K562 (cell line): ENCODE measurements around the gene TENT5A. TPM values are rescaled to one million over a fixed set of nuclear protein-coding genes. Genes with fewer than 3 reads are reported as not detected.

ENCODE experiments used
- ATAC-seq: fragments of 200-7000 bp; cut with Tn5 transposase; 3 replicates; pipeline ENCODE4 v1.9.1; 2020; ENCODE audit warnings: moderate library complexity
- BruUV-seq: library from RNA; stranded (reverse); fragments of 400-500 nt; replicated peaks from 2 replicates; lab custom pipeline; 2021; lab: Mats Ljungman, UMichigan
- CTCF ChIA-PET: fragments of 300-600 bp; formaldehyde crosslinking; extraction: SDS; loops from one replicate; lab custom pipeline; 2021; ENCODE audit warnings: low intra/inter-chr PET ratio; lab: Yijun Ruan, JAX
- POLR2A ChIA-PET: fragments of 300-600, 350-650 bp; sonication (Branson Sonifier 250); formaldehyde crosslinking; extraction: SDS; loops from one replicate; lab custom pipeline; 2021; ENCODE audit warnings: antibody characterized with exemption, inconsistent platforms; lab: Yijun Ruan, JAX
- DNase-seq, 4 experiments: peaks; one replicate each; pipeline versions ENCODE4 v3.0.0 to v3.0.0-alpha.2; 2011 to 2018; ENCODE audit warnings: low spot score in 3 of 4, mixed read lengths in 3 of 4; ENCODE audit errors: extremely low read depth in 1 of 4
- FAIRE-seq: peaks from 2 replicates; lab custom pipeline; 2011; peaks lifted over from hg19 to GRCh38; lab: Jason Lieb, UNC
- H2AFZ ChIP-seq: 2 replicates; pipeline ENCODE4 v1.6.0; 2011; ENCODE audit warnings: low read depth, low read length, control low read depth, inconsistent platforms
- H3K27ac ChIP-seq: fragments of 200-600 bp; 3 replicates; pipeline ENCODE4 v1.8.0; 2011; ENCODE audit warnings: low read depth, mild to moderate bottlenecking, control low read depth, inconsistent platforms, low read length, moderate library complexity, mixed read lengths; ENCODE audit errors: extremely low read depth
- H3K27me3 ChIP-seq, 2 experiments: fragments of 300-600 bp in 1 of 2; 2 replicates in 1 of 2; 3 replicates in 1 of 2; pipeline versions ENCODE4 v1.6.0 to v1.8.0; 2011; ENCODE audit warnings: inconsistent platforms in 2 of 2, low read length in 2 of 2, mild to moderate bottlenecking in 1 of 2, mixed read lengths in 1 of 2, moderate library complexity in 1 of 2; ENCODE audit not compliant: control insufficient read depth in 2 of 2, insufficient read depth in 2 of 2
- H3K36me3 ChIP-seq: fragments of 300-600 bp; 3 replicates; pipeline ENCODE4 v1.8.0; 2011; ENCODE audit warnings: mild to moderate bottlenecking, low read length, inconsistent platforms; ENCODE audit not compliant: control insufficient read depth, insufficient read depth
- H3K4me1 ChIP-seq, 2 experiments: fragments of 200-600 bp in 1 of 2; replicated peaks in 1 of 2; 2 replicates in 1 of 2; 3 replicates in 1 of 2; pipeline versions ENCODE4 v1.5.1 to v1.8.0; 2011; ENCODE audit warnings: inconsistent platforms in 2 of 2, low read length in 2 of 2, mild to moderate bottlenecking in 1 of 2, mixed read lengths in 1 of 2, moderate library complexity in 1 of 2; ENCODE audit not compliant: control insufficient read depth in 2 of 2, insufficient read depth in 2 of 2
- H3K4me2 ChIP-seq: 2 replicates; pipeline ENCODE4 v1.6.1; 2011; ENCODE audit warnings: low read length, control low read depth, inconsistent platforms, mixed read lengths; ENCODE audit not compliant: insufficient read depth
- H3K4me3 ChIP-seq: fragments of 200-600 bp; sonication (generic), shearing (Covaris generic); 2 replicates; pipeline ENCODE4 v1.5.1; 2016; ENCODE audit warnings: control low read depth, inconsistent platforms
- H3K79me2 ChIP-seq: fragments of 200-600 bp; 3 replicates; pipeline ENCODE4 v1.8.0; 2011; ENCODE audit warnings: low read length, inconsistent platforms; ENCODE audit not compliant: control insufficient read depth, insufficient read depth
- H3K9ac ChIP-seq, 2 experiments: 2 replicates each; pipeline versions ENCODE4 v1.6.0 to v1.6.1; 2011; ENCODE audit warnings: low read depth in 2 of 2, low read length in 2 of 2, control low read depth in 1 of 2, inconsistent platforms in 1 of 2, mild to moderate bottlenecking in 1 of 2, mixed read lengths in 1 of 2; ENCODE audit not compliant: insufficient read depth in 1 of 2
- H3K9me1 ChIP-seq: one replicate; pipeline ENCODE4 v1.6.0; 2011; ENCODE audit warnings: inconsistent platforms, mild to moderate bottlenecking, low read length, moderate library complexity; ENCODE audit not compliant: control insufficient read depth, insufficient read depth
- H3K9me3 ChIP-seq: replicated peaks from 2 replicates; pipeline ENCODE4 v1.5.1; 2011; ENCODE audit warnings: low read depth, low read length, inconsistent platforms; ENCODE audit not compliant: control insufficient read depth, insufficient read depth
- H4K20me1 ChIP-seq: replicated peaks from 2 replicates; pipeline ENCODE4 v1.6.1; 2011; ENCODE audit warnings: low read length, inconsistent platforms, mixed read lengths; ENCODE audit not compliant: control insufficient read depth, insufficient read depth
- CHD7 ChIP-seq: fragments of 200-600 bp; sonication (generic); IDR thresholded peaks from one replicate; pipeline ENCODE4 v1.6.1; 2012; ENCODE audit warnings: mild to moderate bottlenecking, low read depth, low read length, inconsistent platforms
- FIP1L1 ChIP-seq: fragments of 200-400 bp; formaldehyde crosslinking; IDR thresholded peaks from 2 replicates; pipeline ENCODE4 v1.6.1; 2018; ENCODE audit warnings: mild to moderate bottlenecking, low read depth, low read length; ENCODE audit not compliant: poor library complexity, severe bottlenecking
- MITF ChIP-seq: IDR thresholded peaks from 2 replicates; pipeline ENCODE4 v1.6.1; 2014; ENCODE audit warnings: antibody characterized with exemption
- MTA1 ChIP-seq: fragments of 450-650 bp; IDR thresholded peaks from 2 replicates; pipeline ENCODE4 v1.6.1; 2017; ENCODE audit warnings: borderline replicate concordance
- NRF1 ChIP-seq, 2 experiments: fragments of 450-650 bp; IDR thresholded peaks in 1 of 2; conservative IDR thresholded peaks in 1 of 2; 2 replicates each; pipeline ENCODE4 v1.6.1; 2014; ENCODE audit warnings: mild to moderate bottlenecking in 2 of 2
- RBM15 ChIP-seq: fragments of 200-400 bp; formaldehyde crosslinking; IDR thresholded peaks from 2 replicates; pipeline ENCODE4 v1.6.1; 2018; ENCODE audit warnings: mild to moderate bottlenecking, low read length, moderate library complexity; ENCODE audit not compliant: insufficient read depth
- SREBF1 ChIP-seq: fragments of 150-350 bp; IDR thresholded peaks from 2 replicates; pipeline ENCODE4 v1.6.1; 2014; ENCODE audit warnings: antibody characterized with exemption, low read depth, low read length, borderline replicate concordance
- SREBF2 ChIP-seq: sonication (generic); formaldehyde crosslinking; IDR thresholded peaks from 2 replicates; pipeline ENCODE4 v1.4.0; 2020; ENCODE audit warnings: mild to moderate bottlenecking, missing genetic modification reagents
- SRSF9 ChIP-seq: fragments of 200-400 bp; formaldehyde crosslinking; IDR thresholded peaks from 2 replicates; pipeline ENCODE4 v1.6.1; 2017; ENCODE audit warnings: low read depth, low read length, borderline replicate concordance
- ZNF232 ChIP-seq: sonication (generic); formaldehyde crosslinking; IDR thresholded peaks from 2 replicates; pipeline ENCODE4 v1.8.0; 2022; ENCODE audit warnings: mild to moderate bottlenecking, missing genetic modification reagents
- ZNF695 ChIP-seq: fragments of 450-650 bp; formaldehyde crosslinking; IDR thresholded peaks from 2 replicates; pipeline ENCODE4 v1.4.0; 2020; ENCODE audit warnings: mild to moderate bottlenecking, moderate library complexity
- WGBS: fragments of 100-300 bp; shearing (Covaris generic); methylation state at CpG from one replicate; pipeline ENCODE4 v1.1.6; 2016; ENCODE audit warnings: low coverage, mixed read lengths; ENCODE audit not compliant: insufficient coverage; ENCODE audit errors: missing lambda C conversion rate; 5-methylcytosine and 5-hydroxymethylcytosine counted together
- in situ Hi-C: fragments of 300-500 bp; cut with MboI; formaldehyde crosslinking; loops from 4 replicates; pipeline ENCODE4 v1.15.0; 2018; ENCODE audit warnings: inconsistent platforms, mixed read lengths
- intact Hi-C: fragments of 100-400 bp; cut with micrococcal nuclease; formaldehyde crosslinking; loops from 2 replicates; pipeline ENCODE4 v1.14.2; 2022
- polyA plus RNA-seq, 8 experiments: library from polyadenylated mRNA; depleted of rRNA in 4 of 8; stranded (reverse) in 5 of 8; unstranded in 3 of 8; fragments of >200 nt; fragmentation: Nextera tagmentation in 2 of 8; fragmentation: Illumina TruSeq in 1 of 8; extraction: Ambion mirVana in 2 of 8; extraction: Trizol in 1 of 8; gene quantifications; 2 replicates each; pipeline versions ENCODE4 v1.2.1 to v1.2.3, GENCODE V29; 2011 to 2014; ENCODE audit warnings: inconsistent platforms in 1 of 8, missing spikeins in 1 of 8
- total RNA-seq, 7 experiments: library from RNA; depleted of rRNA in 6 of 7; stranded (reverse); fragments of >200 nt in 6 of 7; fragmentation: Illumina TruSeq in 2 of 7; extraction: Trizol in 2 of 7; gene quantifications; 2 replicates each; pipeline versions ENCODE4 v1.2.1 to v1.2.3, GENCODE V29; 2011 to 2021; ENCODE audit warnings: low replicate concordance in 1 of 7

Gene TENT5A
- total and polyA plus RNA-seq, 9 of the 15 experiments (the other 6 are each of a cell fraction or from before 2014, with no cell fraction given): 0.77 to 2.3 (median 1.3) TPM

GRCh38 chr6:81763051-81763450 is 10.6 kb upstream of the TENT5A start:
- H3K4me1 ChIP-seq: no peaks in the 10 kb centered on the region
- 0% methylated on average over 1 of the region's 1 CpG for WGBS
- intact Hi-C loops: no loop called here
- no peaks in the 10 kb centered on the region for H3K9me3 ChIP-seq
- in situ Hi-C loops: no loop called here
- no peaks in the 10 kb centered on the region for H3K79me2 ChIP-seq
- H3K4me2 ChIP-seq: no peak overlapping the region
- no TSS peak for BruUV-seq
- no peak overlapping the region for H3K27ac ChIP-seq
- H3K27me3 ChIP-seq: no peaks in the 10 kb centered on the region
- POLR2A ChIA-PET: interaction anchor here (0.7 kb wide), 1 partner anchor 1550 kb away, joined by 3 read pairs; no protein-coding TSS in a partner anchor
- no peak overlapping the region for H3K9ac ChIP-seq
- no peaks in the 10 kb centered on the region for H3K9me1 ChIP-seq
- DNase-seq (no peak), ATAC-seq (no peak), FAIRE-seq (no peak)
- H3K36me3 ChIP-seq: no peaks in the 10 kb centered on the region
- no peak overlapping the region for H2AFZ ChIP-seq
- CTCF ChIA-PET: interaction anchor here (0.6 kb wide), 1 partner anchor 1189 kb away, joined by 3 read pairs; no protein-coding TSS in a partner anchor
- H4K20me1 ChIP-seq: no peaks in the 10 kb centered on the region
- H3K4me3 ChIP-seq: no peak overlapping the region
- TF ChIP-seq MITF (no peak), ZNF232 (CRISPR knock-in tag) (no peak), RBM15 (no peak), MTA1 (no peak), FIP1L1 (no peak), NRF1 (conservative IDR thresholded peaks at IDR 0.05 in 1 of 2, IDR thresholded peaks at IDR 0.05 in 1 of 2) (no peak), SREBF1 (no peak), SREBF2 (CRISPR knock-in tag) (no peak), ZNF695 (no peak), SRSF9 (no peak), CHD7 (no peak)
